Neural progenitor cell (in vitro differentiated cells): ENCODE results near the gene TMEM52B.

ENCODE experiments used
- EZH2 ChIP-seq: fragments of 200-600 bp; sonication (generic); IDR thresholded peaks from 2 replicates; pipeline ENCODE4 v1.6.1; 2017; ENCODE audit warnings: antibody characterized with exemption, mild to moderate bottlenecking, moderate library complexity
- TF ChIP-seq, protein P1 (sequence below): fragments of 200-600 bp; sonication (generic); IDR thresholded peaks from 2 replicates; pipeline ENCODE4 v1.5.1; 2017; ENCODE audit warnings: antibody characterized with exemption, mild to moderate bottlenecking

DNA sequence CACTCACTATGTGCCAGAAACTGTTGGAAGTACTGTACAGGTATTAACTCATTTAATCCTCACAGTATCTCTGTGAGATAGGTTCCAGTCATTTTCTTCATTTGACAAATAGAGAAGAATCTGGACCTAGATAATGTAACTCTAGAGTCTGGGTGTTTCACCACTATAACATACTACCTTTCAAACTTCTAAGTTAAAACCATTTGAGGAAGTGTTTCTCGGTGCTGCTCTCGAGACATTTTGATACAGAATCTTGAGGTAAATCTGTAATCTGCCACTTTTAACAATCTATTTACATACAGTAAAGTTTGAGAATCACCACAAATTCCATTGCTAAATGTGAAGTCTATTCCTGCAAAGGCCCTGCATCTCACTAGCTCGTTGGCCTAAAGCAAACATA, 15.7 kb upstream of the TMEM52B start:
- TF ChIP-seq, protein P1, sequence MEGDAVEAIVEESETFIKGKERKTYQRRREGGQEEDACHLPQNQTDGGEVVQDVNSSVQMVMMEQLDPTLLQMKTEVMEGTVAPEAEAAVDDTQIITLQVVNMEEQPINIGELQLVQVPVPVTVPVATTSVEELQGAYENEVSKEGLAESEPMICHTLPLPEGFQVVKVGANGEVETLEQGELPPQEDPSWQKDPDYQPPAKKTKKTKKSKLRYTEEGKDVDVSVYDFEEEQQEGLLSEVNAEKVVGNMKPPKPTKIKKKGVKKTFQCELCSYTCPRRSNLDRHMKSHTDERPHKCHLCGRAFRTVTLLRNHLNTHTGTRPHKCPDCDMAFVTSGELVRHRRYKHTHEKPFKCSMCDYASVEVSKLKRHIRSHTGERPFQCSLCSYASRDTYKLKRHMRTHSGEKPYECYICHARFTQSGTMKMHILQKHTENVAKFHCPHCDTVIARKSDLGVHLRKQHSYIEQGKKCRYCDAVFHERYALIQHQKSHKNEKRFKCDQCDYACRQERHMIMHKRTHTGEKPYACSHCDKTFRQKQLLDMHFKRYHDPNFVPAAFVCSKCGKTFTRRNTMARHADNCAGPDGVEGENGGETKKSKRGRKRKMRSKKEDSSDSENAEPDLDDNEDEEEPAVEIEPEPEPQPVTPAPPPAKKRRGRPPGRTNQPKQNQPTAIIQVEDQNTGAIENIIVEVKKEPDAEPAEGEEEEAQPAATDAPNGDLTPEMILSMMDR, result no peak
- no peak for TF ChIP-seq EZH2
